Neural progenitor cell (in vitro differentiated cells): ENCODE data around the gene TNNI2. TPM values are rescaled to one million over a fixed set of nuclear protein-coding genes. Genes with fewer than 3 reads are reported as not detected.

ENCODE experiments used
- DNase-seq: peaks from one replicate; pipeline ENCODE4 v3.0.0-alpha.2; 2016; ENCODE audit warnings: low spot score
- H2AFZ ChIP-seq: fragments of 200-600 bp; sonication (generic); replicated peaks from 2 replicates; pipeline ENCODE4 v1.6.1; 2016; ENCODE audit warnings: antibody characterized with exemption
- H3F3A ChIP-seq: fragments of 200-600 bp; sonication (generic); 2 replicates; pipeline ENCODE4 v1.6.1; 2016; ENCODE audit warnings: antibody characterized with exemption, low read depth
- H3K27ac ChIP-seq: fragments of 200-600 bp; sonication (generic); 2 replicates; pipeline ENCODE4 v1.5.1; 2016; ENCODE audit warnings: mild to moderate bottlenecking
- H3K27me3 ChIP-seq: fragments of 200-600 bp; sonication (generic); 2 replicates; pipeline ENCODE4 v1.6.1; 2016; ENCODE audit warnings: mild to moderate bottlenecking, moderate library complexity
- H3K36me3 ChIP-seq: fragments of 200-600 bp; sonication (generic); 2 replicates; pipeline ENCODE4 v1.5.1; 2016
- H3K4me1 ChIP-seq: fragments of 200-600 bp; sonication (generic); 2 replicates; pipeline ENCODE4 v1.6.1; 2016; ENCODE audit warnings: mixed run types
- H3K4me2 ChIP-seq: fragments of 200-600 bp; sonication (generic); 2 replicates; pipeline ENCODE4 v1.6.1; 2016
- H3K4me3 ChIP-seq: fragments of 200-600 bp; sonication (generic); 2 replicates; pipeline ENCODE4 v1.5.1; 2016
- H3K79me2 ChIP-seq: fragments of 200-600 bp; sonication (generic); 2 replicates; pipeline ENCODE4 v1.6.1; 2016; ENCODE audit warnings: low read depth
- H3K9ac ChIP-seq: fragments of 200-600 bp; sonication (generic); 2 replicates; pipeline ENCODE4 v1.6.1; 2016
- H3K9me3 ChIP-seq: fragments of 200-600 bp; sonication (generic); 2 replicates; pipeline ENCODE4 v1.5.1; 2016; ENCODE audit warnings: low read depth
- H4K20me1 ChIP-seq: fragments of 200-600 bp; sonication (generic); 2 replicates; pipeline ENCODE4 v1.6.1; 2016; ENCODE audit warnings: low read depth
- H3K27ac Mint-ChIP-seq: 3 replicates; pipeline ENCODE4 v1.8.0; 2021; ENCODE audit warnings: mixed read lengths
- H3K27me3 Mint-ChIP-seq: 2 replicates; pipeline ENCODE4 v1.8.0; 2022; ENCODE audit warnings: low read depth, mild to moderate bottlenecking, inconsistent platforms, moderate library complexity, mixed read lengths; ENCODE audit not compliant: insufficient read depth
- H3K36me3 Mint-ChIP-seq: 3 replicates; pipeline ENCODE4 v1.8.0; 2021; ENCODE audit warnings: mixed read lengths
- H3K4me1 Mint-ChIP-seq: 3 replicates; pipeline ENCODE4 v1.8.0; 2021; ENCODE audit warnings: mixed read lengths
- H3K4me3 Mint-ChIP-seq: 3 replicates; pipeline ENCODE4 v1.8.0; 2021; ENCODE audit warnings: mild to moderate bottlenecking, moderate library complexity, mixed read lengths
- H3K9me3 Mint-ChIP-seq: 3 replicates; pipeline ENCODE4 v1.8.0; 2020; ENCODE audit warnings: mixed read lengths
- EZH2 ChIP-seq: fragments of 200-600 bp; sonication (generic); IDR thresholded peaks from 2 replicates; pipeline ENCODE4 v1.6.1; 2017; ENCODE audit warnings: antibody characterized with exemption, mild to moderate bottlenecking, moderate library complexity
- EZH2phosphoT487 ChIP-seq: fragments of 200-600 bp; sonication (generic); IDR thresholded peaks from 2 replicates; pipeline ENCODE4 v1.6.1; 2017; ENCODE audit warnings: antibody characterized with exemption
- total RNA-seq: library from RNA; depleted of rRNA; stranded (reverse); fragments of >200 nt; gene quantifications from 2 replicates; pipeline ENCODE4 v1.2.3, GENCODE V29; 2015; ENCODE audit warnings: low replicate concordance
- TF ChIP-seq, protein P1 (sequence below): fragments of 200-600 bp; sonication (generic); IDR thresholded peaks from 2 replicates; pipeline ENCODE4 v1.5.1; 2017; ENCODE audit warnings: antibody characterized with exemption, mild to moderate bottlenecking

TNNI2 gene
- total RNA-seq, 1 donor from 2014 or later = 2.6 TPM

DNA sequence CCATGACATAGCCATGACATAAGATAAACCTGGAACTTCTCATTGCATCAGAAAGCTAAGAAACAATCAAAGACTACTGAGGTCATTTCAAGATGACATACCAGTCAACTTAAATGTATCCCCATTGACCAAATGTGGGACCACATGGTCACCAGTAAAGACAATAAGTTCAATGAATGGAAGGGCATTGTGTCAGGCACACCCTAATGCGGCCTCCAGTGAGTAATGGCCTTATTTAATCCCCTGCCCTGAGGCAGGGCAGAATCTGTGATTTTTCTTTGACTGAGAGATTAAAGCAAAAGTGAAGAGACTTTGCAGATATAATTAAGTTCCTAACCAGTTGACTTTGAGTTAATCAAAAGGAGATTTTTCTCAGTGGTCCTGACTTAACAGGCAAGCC, 21.3 kb upstream of the TNNI2 start:
- no peaks in the 10 kb centered on the region for H3F3A ChIP-seq
- H3K9me3 ChIP-seq = no peaks in the 10 kb centered on the region
- H3K9ac ChIP-seq = no peak overlapping the region
- no peak overlapping the region for H3K27ac ChIP-seq
- Mint-ChIP-seq H3K9me3 (peaks cover 8% of the 10 kb centered on the region), H3K4me3 (no peak overlapping the region), H3K27me3 (peaks cover 8% of the 10 kb centered on the region), H3K27ac (no peak overlapping the region), H3K36me3 (no peaks in the 10 kb centered on the region), H3K4me1 (no peaks in the 10 kb centered on the region)
- DNase-seq = no peak
- no peaks in the 10 kb centered on the region for H3K27me3 ChIP-seq
- no peak overlapping the region for H2AFZ ChIP-seq
- H4K20me1 ChIP-seq = no peaks in the 10 kb centered on the region
- H3K4me3 ChIP-seq = no peak overlapping the region
- no peak overlapping the region for H3K4me2 ChIP-seq
- no peaks in the 10 kb centered on the region for H3K79me2 ChIP-seq
- no peaks in the 10 kb centered on the region for H3K36me3 ChIP-seq
- TF ChIP-seq EZH2phosphoT487 (no peak), EZH2 (no peak)
- TF ChIP-seq, protein P1, sequence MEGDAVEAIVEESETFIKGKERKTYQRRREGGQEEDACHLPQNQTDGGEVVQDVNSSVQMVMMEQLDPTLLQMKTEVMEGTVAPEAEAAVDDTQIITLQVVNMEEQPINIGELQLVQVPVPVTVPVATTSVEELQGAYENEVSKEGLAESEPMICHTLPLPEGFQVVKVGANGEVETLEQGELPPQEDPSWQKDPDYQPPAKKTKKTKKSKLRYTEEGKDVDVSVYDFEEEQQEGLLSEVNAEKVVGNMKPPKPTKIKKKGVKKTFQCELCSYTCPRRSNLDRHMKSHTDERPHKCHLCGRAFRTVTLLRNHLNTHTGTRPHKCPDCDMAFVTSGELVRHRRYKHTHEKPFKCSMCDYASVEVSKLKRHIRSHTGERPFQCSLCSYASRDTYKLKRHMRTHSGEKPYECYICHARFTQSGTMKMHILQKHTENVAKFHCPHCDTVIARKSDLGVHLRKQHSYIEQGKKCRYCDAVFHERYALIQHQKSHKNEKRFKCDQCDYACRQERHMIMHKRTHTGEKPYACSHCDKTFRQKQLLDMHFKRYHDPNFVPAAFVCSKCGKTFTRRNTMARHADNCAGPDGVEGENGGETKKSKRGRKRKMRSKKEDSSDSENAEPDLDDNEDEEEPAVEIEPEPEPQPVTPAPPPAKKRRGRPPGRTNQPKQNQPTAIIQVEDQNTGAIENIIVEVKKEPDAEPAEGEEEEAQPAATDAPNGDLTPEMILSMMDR = no peak
- no peaks in the 10 kb centered on the region for H3K4me1 ChIP-seq

DNA sequence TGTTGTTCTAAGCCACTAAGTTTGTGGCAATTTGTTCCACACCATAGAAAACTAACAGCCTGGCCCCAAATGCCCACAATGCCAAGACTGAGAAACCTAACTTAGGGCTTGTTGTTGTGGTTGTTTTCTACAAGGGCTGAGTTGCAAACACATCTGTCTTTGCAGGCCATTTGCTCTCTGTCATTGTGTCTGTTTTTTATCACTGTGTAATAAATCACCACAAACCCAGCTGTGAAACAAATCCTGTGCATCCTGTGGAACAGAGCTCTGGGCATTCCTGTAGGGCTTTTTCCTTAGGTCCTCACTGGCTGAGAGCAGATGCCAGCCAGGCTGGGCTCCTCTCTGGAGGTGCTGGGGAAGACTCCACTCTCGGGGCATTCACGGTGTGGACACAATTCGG, 19.7 kb upstream of the TNNI2 start:
- H3K27me3 ChIP-seq = no peaks in the 10 kb centered on the region
- Mint-ChIP-seq H3K36me3 (no peaks in the 10 kb centered on the region), H3K27me3 (peaks cover 9% of the 10 kb centered on the region), H3K4me3 (no peak overlapping the region), H3K27ac (no peak overlapping the region), H3K9me3 (peaks cover 4% of the 10 kb centered on the region), H3K4me1 (no peaks in the 10 kb centered on the region)
- no peak overlapping the region for H3K27ac ChIP-seq
- H3K4me3 ChIP-seq = no peak overlapping the region
- no peak overlapping the region for H3K9ac ChIP-seq
- no peak overlapping the region for H3K4me2 ChIP-seq
- DNase-seq = no peak
- H2AFZ ChIP-seq = no peak overlapping the region
- H3K9me3 ChIP-seq = no peaks in the 10 kb centered on the region
- no peaks in the 10 kb centered on the region for H3K79me2 ChIP-seq
- no peaks in the 10 kb centered on the region for H4K20me1 ChIP-seq
- H3K36me3 ChIP-seq = no peaks in the 10 kb centered on the region
- H3K4me1 ChIP-seq = no peaks in the 10 kb centered on the region
- TF ChIP-seq EZH2 = no peak
- TF ChIP-seq, protein P1 = no peak
- no peak for TF ChIP-seq EZH2phosphoT487
- H3F3A ChIP-seq = no peaks in the 10 kb centered on the region

DNA sequence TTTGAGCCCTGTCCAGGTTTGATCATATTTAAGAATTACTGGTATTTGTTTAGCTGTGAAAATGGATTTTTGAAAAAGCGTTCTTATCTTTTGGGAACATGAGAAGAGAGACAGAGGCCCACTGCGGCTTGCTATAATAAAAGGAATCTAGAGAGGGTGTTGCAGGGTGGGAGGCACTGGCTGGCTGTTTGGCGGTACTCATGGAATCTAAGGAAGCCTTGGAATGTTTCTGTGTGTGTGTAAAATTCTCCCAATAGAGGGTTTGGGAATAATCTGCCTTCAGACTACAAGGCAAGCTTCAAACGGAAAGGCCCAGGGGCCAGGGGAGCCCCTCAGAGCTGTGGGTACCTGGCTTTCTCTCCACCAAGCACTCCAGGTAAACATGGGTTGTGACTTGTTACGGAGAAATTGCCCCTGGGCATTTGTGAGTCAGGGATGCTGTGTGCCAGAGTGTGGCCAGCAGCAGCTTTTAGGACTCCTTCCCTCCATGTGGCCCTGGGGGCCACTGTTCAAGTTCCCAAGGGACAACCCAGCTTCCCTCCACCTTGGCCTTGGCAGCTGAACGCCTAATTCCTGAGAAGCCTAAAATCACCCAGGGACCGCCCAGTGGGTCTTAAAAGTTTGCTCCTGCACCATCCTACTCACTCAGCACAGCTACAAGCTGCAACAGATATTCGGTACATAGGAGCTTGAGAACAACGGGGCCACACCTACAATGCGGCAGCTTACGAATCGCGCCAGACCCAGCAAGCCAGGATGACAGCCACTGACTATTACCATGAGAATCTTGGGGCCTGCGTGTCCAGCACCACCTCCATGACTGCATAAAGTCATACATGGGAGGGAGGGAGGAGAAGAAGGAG, 18.1 kb upstream of the TNNI2 start:
- TF ChIP-seq EZH2phosphoT487 (no peak), EZH2 (no peak)
- TF ChIP-seq, protein P1 = no peak
- no peaks in the 10 kb centered on the region for H3K4me1 Mint-ChIP-seq
- no peak for DNase-seq
- Histone ChIP-seq H2AFZ (no peak overlapping the region), H3K27me3 (no peaks in the 10 kb centered on the region), H3K4me1 (peaks cover 3% of the 10 kb centered on the region), H3K4me2 (no peak overlapping the region), H4K20me1 (no peaks in the 10 kb centered on the region), H3K36me3 (no peaks in the 10 kb centered on the region), H3K9me3 (no peaks in the 10 kb centered on the region), H3K27ac (no peak overlapping the region), H3K4me3 (no peak overlapping the region), H3F3A (no peaks in the 10 kb centered on the region), H3K9ac (no peak overlapping the region), H3K79me2 (no peaks in the 10 kb centered on the region)
- no peak overlapping the region for H3K27ac Mint-ChIP-seq
- H3K4me3 Mint-ChIP-seq = no peak overlapping the region
- peaks cover 10% of the 10 kb centered on the region for H3K27me3 Mint-ChIP-seq
- peaks cover 4% of the 10 kb centered on the region for H3K9me3 Mint-ChIP-seq
- no peaks in the 10 kb centered on the region for H3K36me3 Mint-ChIP-seq
